Endothelial cell of umbilical vein (primary cell): ENCODE measurements around the gene HMX2. TPM values are rescaled to one million over a fixed set of nuclear protein-coding genes. Genes with fewer than 3 reads are reported as not detected.

ENCODE experiments used
- BruUV-seq: library from RNA; stranded (reverse); fragments of 400-500 nt; replicated peaks from 2 replicates; lab custom pipeline; 2021; lab: Mats Ljungman, UMichigan
- CTCF ChIA-PET: fragments of 300-600, 350-600 bp; sonication (Branson Sonifier 250); formaldehyde crosslinking; loops from one replicate; lab custom pipeline; 2021; ENCODE audit warnings: antibody characterized with exemption, inconsistent platforms; lab: Charles Lee
- POLR2A ChIA-PET: fragments of 300-600, 350-600 bp; sonication (Branson Sonifier 250); formaldehyde crosslinking; loops from one replicate; lab custom pipeline; 2021; ENCODE audit warnings: antibody characterized with exemption, inconsistent platforms; lab: Charles Lee
- DNase-seq: peaks from one replicate; pipeline ENCODE4 v3.0.0-alpha.2; 2011; ENCODE audit warnings: low read depth, low spot score
- FAIRE-seq: peaks from 2 replicates; lab custom pipeline; 2011; peaks lifted over from hg19 to GRCh38; lab: Jason Lieb, UNC
- H2AFZ ChIP-seq: 2 replicates; pipeline ENCODE4 v1.6.0; 2012; ENCODE audit warnings: low read depth, low read length, control low read depth, inconsistent platforms
- H3K27ac ChIP-seq: 2 replicates; pipeline ENCODE4 v1.5.1; 2011; ENCODE audit warnings: low read depth, mild to moderate bottlenecking, control low read depth, low read length, moderate library complexity; ENCODE audit not compliant: insufficient read depth
- H3K27me3 ChIP-seq, 2 experiments: 2 replicates each; pipeline versions ENCODE4 v1.6.0 to v1.6.1; 2011; ENCODE audit warnings: low read length in 2 of 2, mixed read lengths in 1 of 2; ENCODE audit not compliant: control insufficient read depth in 2 of 2, insufficient read depth in 2 of 2
- H3K36me3 ChIP-seq, 2 experiments: 2 replicates in 1 of 2; 3 replicates in 1 of 2; pipeline ENCODE4 v1.5.1; 2011; ENCODE audit warnings: low read length in 2 of 2, mild to moderate bottlenecking in 1 of 2, moderate library complexity in 1 of 2; ENCODE audit not compliant: control insufficient read depth in 2 of 2, insufficient read depth in 2 of 2; ENCODE audit errors: extremely low read depth in 1 of 2
- H3K4me1 ChIP-seq: 3 replicates; pipeline ENCODE4 v1.5.1; 2011; ENCODE audit warnings: mild to moderate bottlenecking, low read length; ENCODE audit not compliant: control insufficient read depth, insufficient read depth; ENCODE audit errors: extremely low read depth
- H3K4me2 ChIP-seq: 2 replicates; pipeline ENCODE4 v1.6.1; 2011; ENCODE audit warnings: low read length, control low read depth, mixed read lengths; ENCODE audit not compliant: insufficient read depth
- H3K4me3 ChIP-seq, 3 experiments: fragments of 200-600 bp in 1 of 3; sonication (generic), shearing (Covaris generic) in 1 of 3; replicated peaks in 1 of 3; 2 replicates each; pipeline ENCODE4 v1.5.1; 2011 to 2016; ENCODE audit warnings: control low read depth in 3 of 3, low read length in 3 of 3, mild to moderate bottlenecking in 2 of 3, inconsistent platforms in 1 of 3, low read depth in 1 of 3, moderate library complexity in 1 of 3; ENCODE audit not compliant: insufficient read depth in 1 of 3
- H3K79me2 ChIP-seq: 2 replicates; pipeline ENCODE4 v1.6.0; 2012; ENCODE audit warnings: low read length, inconsistent platforms; ENCODE audit not compliant: control insufficient read depth, insufficient read depth
- H3K9ac ChIP-seq: replicated peaks from 2 replicates; pipeline ENCODE3; 2011; ENCODE audit warnings: low read length, control low read depth; ENCODE audit not compliant: insufficient read depth; ENCODE audit errors: extremely low read depth
- H3K9me1 ChIP-seq: replicated peaks from 3 replicates; pipeline ENCODE4 v1.6.0; 2011; ENCODE audit warnings: mild to moderate bottlenecking, low read length; ENCODE audit not compliant: control insufficient read depth, insufficient read depth; ENCODE audit errors: extremely low read depth
- H3K9me3 ChIP-seq: replicated peaks from 2 replicates; pipeline ENCODE4 v1.5.1; 2012; ENCODE audit warnings: low read length, inconsistent platforms; ENCODE audit not compliant: control insufficient read depth, insufficient read depth
- H4K20me1 ChIP-seq: replicated peaks from 2 replicates; pipeline ENCODE3; 2011; ENCODE audit warnings: mild to moderate bottlenecking, low read length; ENCODE audit not compliant: control insufficient read depth, insufficient read depth; ENCODE audit errors: extremely low read depth
- EZH2 ChIP-seq: IDR thresholded peaks from 2 replicates; pipeline ENCODE4 v1.6.1; 2012; ENCODE audit warnings: borderline replicate concordance, low read depth, mild to moderate bottlenecking, moderate library complexity, low read length, inconsistent platforms; ENCODE audit not compliant: severe bottlenecking
- FOS ChIP-seq: IDR thresholded peaks from 2 replicates; pipeline ENCODE4 v1.6.1; 2011; ENCODE audit warnings: mild to moderate bottlenecking, low read length, moderate library complexity, borderline replicate concordance; ENCODE audit not compliant: insufficient read depth
- GATA2 ChIP-seq: IDR thresholded peaks from 2 replicates; pipeline ENCODE4 v1.7.0; 2011; ENCODE audit warnings: low read depth, mild to moderate bottlenecking, moderate library complexity, mixed read lengths, low read length; ENCODE audit not compliant: insufficient read length, insufficient read depth
- JUN ChIP-seq: IDR thresholded peaks from 2 replicates; pipeline ENCODE4 v1.6.1; 2011; ENCODE audit warnings: borderline replicate concordance, low read depth; ENCODE audit not compliant: insufficient read length, insufficient read depth
- POLR2AphosphoS5 ChIP-seq: IDR thresholded peaks from 2 replicates; pipeline ENCODE4 v1.6.1; 2012; ENCODE audit warnings: low read depth, mild to moderate bottlenecking, control low read depth, low read length, moderate library complexity; ENCODE audit not compliant: insufficient read depth
- dilution Hi-C: fragments of 300-500 bp; cut with MboI; formaldehyde crosslinking; loops from one replicate; pipeline ENCODE4 v1.15.0; 2019; ENCODE audit warnings: low sequenced_read_pairs; ENCODE audit not compliant: extremely low pct_ligation_motif_present
- intact Hi-C: fragments of 100-400 bp; cut with micrococcal nuclease; formaldehyde crosslinking; loops from one replicate; pipeline ENCODE4 v1.10.0; 2022
- polyA plus RNA-seq, 4 experiments: library from polyadenylated mRNA; depleted of rRNA in 3 of 4; stranded (reverse) in 3 of 4; unstranded in 1 of 4; fragments of >200 nt; gene quantifications; 2 replicates each; pipeline versions ENCODE4 v1.2.1 to v1.2.3, GENCODE V29; 2011 to 2012; ENCODE audit warnings: missing spikeins in 1 of 4
- total RNA-seq: library from RNA; stranded (reverse); gene quantifications from 2 replicates; pipeline ENCODE4 v1.2.3, GENCODE V29; 2021
- TF ChIP-seq, protein P1 (sequence below): IDR thresholded peaks from 2 replicates; pipeline ENCODE4 v1.6.1; 2011; ENCODE audit not compliant: insufficient read depth, insufficient read length

HMX2 gene
- total and polyA plus RNA-seq, 2 donors (not counting 3 experiments of a cell fraction or from before 2014, with no cell fraction given), result not detected

- H3K9ac ChIP-seq, result no peak overlapping the region
- dilution Hi-C loops, result no loop called here
- intact Hi-C loops, result no loop called here
- BruUV-seq, result no TSS peak
- H3K27ac ChIP-seq, result no peak overlapping the region
- no peak overlapping the region for H3K4me3 ChIP-seq
- H3K27me3 ChIP-seq, result peaks cover 80 to 91% of the 10 kb centered on the region in 2 experiments
- no peaks in the 10 kb centered on the region for H3K9me3 ChIP-seq
- no peaks in the 10 kb centered on the region for H4K20me1 ChIP-seq
- FAIRE-seq (peak; percentile 28), DNase-seq (no peak)
- ChIA-PET CTCF (interaction anchor here (2.5 to 3.1 kb wide), 2 partner anchors 9 to 15 kb away, joined by 12 to 20 read pairs; no protein-coding TSS in a partner anchor), POLR2A (interaction anchor here (0.6 kb wide), 1 partner anchor 74 kb away, joined by 4 read pairs; no protein-coding TSS in a partner anchor)
- no peak for TF ChIP-seq GATA2
- no peak for TF ChIP-seq POLR2AphosphoS5
- peak; percentile 76 for TF ChIP-seq EZH2
- no peak for TF ChIP-seq FOS
- TF ChIP-seq JUN, result no peak
- no peak overlapping the region for H3K4me2 ChIP-seq
- no peak overlapping the region for H2AFZ ChIP-seq
- H3K4me1 ChIP-seq, result peaks cover 8% of the 10 kb centered on the region
- no peaks in the 10 kb centered on the region for H3K79me2 ChIP-seq
- H3K36me3 ChIP-seq, result no peaks in the 10 kb centered on the region
- H3K9me1 ChIP-seq, result no peaks in the 10 kb centered on the region
Observed at GRCh38 chr10:123149162-123149567, 1.2 kb downstream of the HMX2 start.

DNA sequence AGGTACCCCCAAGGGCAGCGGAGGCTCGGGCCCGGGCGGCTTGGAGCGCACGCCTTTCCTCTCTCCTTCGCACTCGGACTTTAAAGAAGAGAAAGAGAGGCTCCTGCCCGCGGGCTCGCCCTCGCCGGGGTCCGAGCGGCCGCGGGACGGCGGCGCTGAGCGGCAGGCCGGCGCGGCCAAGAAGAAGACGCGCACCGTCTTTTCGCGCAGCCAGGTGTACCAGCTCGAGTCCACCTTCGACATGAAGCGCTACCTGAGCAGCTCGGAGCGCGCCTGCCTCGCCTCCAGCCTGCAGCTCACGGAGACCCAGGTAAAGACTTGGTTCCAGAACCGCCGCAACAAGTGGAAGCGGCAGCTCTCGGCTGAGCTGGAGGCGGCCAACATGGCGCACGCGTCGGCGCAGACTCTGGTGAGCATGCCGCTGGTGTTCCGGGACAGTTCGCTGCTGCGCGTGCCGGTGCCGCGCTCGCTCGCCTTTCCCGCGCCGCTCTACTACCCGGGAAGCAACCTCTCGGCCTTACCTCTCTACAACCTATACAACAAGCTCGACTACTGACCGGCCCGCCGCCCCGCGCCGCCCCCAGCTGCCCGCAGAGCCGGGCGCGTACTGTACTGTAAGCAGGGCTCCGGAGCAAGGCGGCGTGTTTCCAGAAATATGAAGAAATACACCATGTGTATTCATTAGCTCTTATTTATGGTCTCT lies 1.8 kb downstream of the HMX2 start:
- no peaks in the 10 kb centered on the region for H4K20me1 ChIP-seq
- H3K9me1 ChIP-seq, result no peaks in the 10 kb centered on the region
- no peak overlapping the region for H3K9ac ChIP-seq
- FAIRE-seq (no peak), DNase-seq (peak; percentile 35)
- peak; percentile 6 for TF ChIP-seq EZH2
- TF ChIP-seq, protein P1, sequence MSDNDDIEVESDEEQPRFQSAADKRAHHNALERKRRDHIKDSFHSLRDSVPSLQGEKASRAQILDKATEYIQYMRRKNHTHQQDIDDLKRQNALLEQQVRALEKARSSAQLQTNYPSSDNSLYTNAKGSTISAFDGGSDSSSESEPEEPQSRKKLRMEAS, result no peak
- TF ChIP-seq FOS, result no peak
- BruUV-seq, result no TSS peak
- H3K79me2 ChIP-seq, result peaks cover 5% of the 10 kb centered on the region
- no peaks in the 10 kb centered on the region for H3K36me3 ChIP-seq
- H3K4me1 ChIP-seq, result peaks cover 8% of the 10 kb centered on the region
- peak overlapping the region; percentile 77 for H2AFZ ChIP-seq
- peak overlapping the region in 2 of 3 experiments; percentile 15 to 20 for H3K4me3 ChIP-seq
- H3K9me3 ChIP-seq, result no peaks in the 10 kb centered on the region
- H3K4me2 ChIP-seq, result peak overlapping the region; percentile 32
- H3K27me3 ChIP-seq, result peaks cover 74 to 86% of the 10 kb centered on the region in 2 experiments
- H3K27ac ChIP-seq, result no peak overlapping the region
- dilution Hi-C loops, result no loop called here
- POLR2A ChIA-PET, result no interaction called here
- intact Hi-C loops, result loop anchor here (5.0 to 10.0 kb wide), 2 partner anchors 297 to 1005 kb away; no protein-coding TSS in a partner anchor
- CTCF ChIA-PET, result interaction anchor here (0.6 to 3.1 kb wide), 3 partner anchors 9 to 927 kb away, joined by 3 to 20 read pairs (median 12); no protein-coding TSS in a partner anchor
